ENCODE data around the gene CRB2.

Gene CRB2

GRCh38 chr9:123336449-123336848, 19.5 kb upstream of the CRB2 start:
- FAIRE-seq (no peak), DNase-seq (ENCODE audit: insufficient read length, low spot score) (no peak)
- TF ChIP-seq POLR2A (IDR thresholded peaks at IDR 0.05; ENCODE audit: low read depth, low read length) = no peak

GRCh38 chr9:123336959-123337358, 19.0 kb upstream of the CRB2 start:
- no peak for TF ChIP-seq POLR2A (IDR thresholded peaks at IDR 0.05; ENCODE audit: low read depth, low read length)
- no peak for FAIRE-seq
- DNase-seq (ENCODE audit: insufficient read length, low spot score) = no peak

- no peak for TF ChIP-seq POLR2A (IDR thresholded peaks at IDR 0.05; ENCODE audit: low read depth, low read length)
- FAIRE-seq = no peak
These were observed 18.0 kb upstream of the CRB2 start for GRCh38 chr9:123337971-123338370.

GRCh38 chr9:123338710-123339665, 17.0 kb upstream of the CRB2 start:
- no peak for TF ChIP-seq POLR2A (IDR thresholded peaks at IDR 0.05; ENCODE audit: low read depth, low read length)
- DNase-seq (ENCODE audit: insufficient read length, low spot score) (no peak), FAIRE-seq (no peak)

More at GRCh38 chr9:123337971-123338370, 18.0 kb upstream of the CRB2 start:
- DNase-seq (ENCODE audit: insufficient read length, low spot score) = no peak

DNA sequence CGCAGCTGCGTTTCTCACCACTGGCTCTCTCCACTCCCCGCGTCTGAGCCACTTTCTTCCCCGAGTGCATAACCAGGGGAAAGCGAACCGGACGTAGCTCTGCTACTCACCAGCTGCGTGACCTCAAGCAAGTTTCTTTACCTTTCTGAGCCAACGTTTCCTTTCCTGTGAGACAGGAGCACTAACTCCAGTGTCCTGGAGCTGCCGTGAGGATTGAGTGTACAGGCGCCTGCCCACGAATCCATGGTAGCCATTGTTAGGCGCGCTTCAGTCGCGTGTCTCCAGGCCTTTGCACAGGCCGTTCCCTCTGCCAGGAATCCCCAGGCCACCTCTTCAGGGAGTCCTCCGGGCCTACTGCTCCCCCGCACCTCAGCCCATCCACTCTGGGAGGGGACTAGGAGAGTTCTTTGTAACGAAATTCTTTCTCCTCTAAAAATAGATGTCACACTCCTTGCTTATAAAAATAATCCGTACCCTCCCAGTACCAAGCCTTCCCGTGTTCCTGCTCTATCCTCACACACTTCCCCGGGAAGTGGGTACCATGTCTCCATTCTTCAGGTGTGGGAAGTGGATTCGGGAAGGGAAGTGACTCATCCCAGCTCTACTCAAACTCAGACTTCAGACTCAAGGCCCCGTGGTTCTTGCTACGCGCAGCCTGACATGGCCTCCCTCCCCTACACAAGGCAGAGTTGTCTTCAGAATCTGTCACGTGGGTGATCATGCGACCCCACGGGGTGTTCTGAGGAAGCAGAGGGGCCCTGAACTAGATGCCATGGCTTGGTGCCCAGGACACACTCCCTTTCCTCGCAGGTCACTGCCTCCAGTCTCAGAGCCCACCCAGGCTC, 16.1 kb upstream of the CRB2 start:
- FAIRE-seq = no peak
- TF ChIP-seq POLR2A (IDR thresholded peaks at IDR 0.05; ENCODE audit: low read depth, low read length) = no peak
- DNase-seq (ENCODE audit: insufficient read length, low spot score) = no peak

GRCh38 chr9:123341816-123342215, 14.2 kb upstream of the CRB2 start:
- FAIRE-seq (no peak), DNase-seq (ENCODE audit: insufficient read length, low spot score) (no peak)
- TF ChIP-seq POLR2A (IDR thresholded peaks at IDR 0.05; ENCODE audit: low read depth, low read length) = no peak

- no peak for FAIRE-seq
- no peak for TF ChIP-seq POLR2A (IDR thresholded peaks at IDR 0.05; ENCODE audit: low read depth, low read length)
- DNase-seq (ENCODE audit: insufficient read length, low spot score) = no peak
These were observed 13.8 kb upstream of the CRB2 start for GRCh38 chr9:123342247-123342646.

GRCh38 chr9:123343443-123344191, 12.4 kb upstream of the CRB2 start:
- TF ChIP-seq POLR2A (IDR thresholded peaks at IDR 0.05; ENCODE audit: low read depth, low read length) = no peak
- DNase-seq (ENCODE audit: insufficient read length, low spot score) (no peak), FAIRE-seq (no peak)

DNA sequence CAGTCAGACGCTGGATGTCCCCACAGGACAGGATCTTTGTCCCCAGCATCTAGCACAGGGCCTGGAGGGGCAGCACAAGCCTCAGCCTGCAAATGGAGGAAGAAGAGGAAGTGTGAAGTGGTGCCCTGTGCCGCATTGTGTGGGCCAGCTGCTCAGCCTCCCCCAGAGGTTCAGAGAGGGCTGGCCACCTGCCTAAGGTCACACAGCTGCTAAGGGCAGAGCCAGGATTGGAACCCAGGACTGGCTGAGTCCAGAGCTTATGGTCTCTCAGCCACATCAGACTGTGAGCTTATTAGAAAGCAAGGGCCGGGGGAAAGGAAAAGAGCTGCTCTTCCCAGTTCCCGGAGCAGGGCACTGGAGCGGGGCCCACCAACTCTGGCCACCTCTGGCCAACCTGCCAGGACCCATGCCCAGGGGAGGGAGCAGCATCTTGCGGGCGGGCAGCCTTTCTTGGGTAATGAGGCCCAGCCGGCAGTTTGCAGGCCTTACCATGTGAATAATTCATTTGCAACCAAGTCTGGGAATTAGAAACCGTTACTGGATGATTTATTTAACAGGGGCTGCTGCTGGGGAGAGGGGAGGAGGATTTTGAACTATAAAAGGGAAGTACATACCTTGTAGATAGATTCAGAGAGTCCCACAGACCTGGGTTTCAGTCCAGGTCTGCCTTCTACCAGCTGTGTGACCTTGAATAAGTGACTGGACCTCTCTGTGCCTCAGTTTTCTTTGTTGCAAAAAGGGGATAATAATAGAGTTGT, 11.6 kb upstream of the CRB2 start:
- TF ChIP-seq POLR2A (IDR thresholded peaks at IDR 0.05; ENCODE audit: low read depth, low read length) = no peak
- FAIRE-seq (no peak), DNase-seq (ENCODE audit: insufficient read length, low spot score) (no peak)

DNA sequence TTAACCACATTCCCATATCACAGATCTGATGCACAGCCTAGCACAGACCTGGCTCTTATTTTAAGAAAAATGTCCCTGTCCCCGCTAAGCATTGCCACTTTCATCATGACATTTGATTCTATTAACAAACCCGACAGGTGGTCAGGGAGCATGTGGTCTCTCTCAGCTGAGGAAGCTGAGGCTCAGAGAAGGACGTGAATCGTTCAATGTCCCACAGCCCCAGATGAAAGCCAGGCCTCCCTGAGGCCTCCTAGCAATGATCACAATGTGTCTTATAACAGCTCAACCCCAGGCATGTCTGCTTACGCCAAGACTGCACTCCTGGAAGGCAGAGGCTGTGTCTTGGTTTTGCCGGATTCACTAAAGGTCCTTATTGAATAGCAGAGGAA, 10.4 kb upstream of the CRB2 start:
- no peak for DNase-seq (ENCODE audit: insufficient read length, low spot score)
- no peak for FAIRE-seq
- TF ChIP-seq POLR2A (IDR thresholded peaks at IDR 0.05; ENCODE audit: low read depth, low read length) = no peak

GRCh38 chr9:123346026-123346425, 10.0 kb upstream of the CRB2 start:
- no peak for FAIRE-seq
- no peak for TF ChIP-seq POLR2A (IDR thresholded peaks at IDR 0.05; ENCODE audit: low read depth, low read length)
- no peak for DNase-seq (ENCODE audit: insufficient read length, low spot score)

DNA sequence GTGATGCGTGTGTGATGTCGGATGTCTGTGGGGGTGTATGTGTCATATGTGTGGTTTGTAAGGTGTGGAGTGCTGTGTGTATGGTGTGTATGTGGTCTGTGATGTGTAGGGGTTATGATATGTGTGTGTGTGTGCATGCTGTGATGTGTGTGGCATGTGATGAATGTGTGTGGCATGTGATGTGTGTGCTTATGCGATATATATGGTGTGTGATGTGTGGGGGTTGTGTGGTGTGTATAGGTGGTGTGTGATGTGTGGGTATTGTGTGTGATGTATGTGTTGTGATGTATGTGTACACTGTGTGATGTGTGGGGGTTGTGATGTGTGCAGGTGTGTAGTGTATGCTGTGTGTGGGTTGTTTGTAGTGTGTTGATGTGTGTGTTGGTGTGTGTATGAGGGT, 9.2 kb upstream of the CRB2 start:
- FAIRE-seq (no peak), DNase-seq (ENCODE audit: insufficient read length, low spot score) (no peak)
- TF ChIP-seq POLR2A (IDR thresholded peaks at IDR 0.05; ENCODE audit: low read depth, low read length) = no peak
